HG03439 (cell line): Measurements from ENCODE around the gene NAA60.
A peak's percentile ranks its signal among the peaks of the same experiment; 100 is the strongest.

Experiments used
- ATAC-seq: cut with Tn5 transposase; IDR thresholded peaks from one replicate; pipeline ENCODE4 v1.9.1; 2021; ENCODE audit warnings: mild to moderate bottlenecking, moderate library complexity; ENCODE audit not compliant: unreplicated experiment

NAA60 gene

GRCh38 chr16:3443108-3444031 lies at the start of gene NAA60, which contains the start of gene ZNF597:
TSS of gene NAA60 (plus strand) at chr16:3443680. CDS start at chr16:3476228, 32,548 bp downstream.
TSS of gene ZNF597 (minus strand) at chr16:3443504. CDS start at chr16:3443153, 351 bp downstream.
- peak; percentile 78 for ATAC-seq

GRCh38 chr16:3400446-3400778 lies 43.1 kb upstream of the NAA60 start:
- ATAC-seq, result no peak

GRCh38 chr16:3400779-3401688 lies 42.4 kb upstream of the NAA60 start, which contains the start of the genes ZNF174 and ZSCAN32:
TSS of gene ZNF174 (plus strand) at chr16:3401215. CDS start at chr16:3402005, 790 bp downstream.
TSS of gene ZSCAN32 (minus strand) at chr16:3401004. CDS start at chr16:3397557, 3,447 bp downstream.
- peak; percentile 96 for ATAC-seq

GRCh38 chr16:3401719-3402397 lies 41.6 kb upstream of the NAA60 start:
- no peak for ATAC-seq

GRCh38 chr16:3408561-3409197 lies 34.8 kb upstream of the NAA60 start:
- ATAC-seq, result no peak

GRCh38 chr16:3413730-3414379 lies 29.6 kb upstream of the NAA60 start:
- no peak for ATAC-seq

- ATAC-seq, result no peak
These were observed 11.7 kb upstream of the NAA60 start for GRCh38 chr16:3431779-3432219.

- ATAC-seq, result no peak
These were observed 9.1 kb upstream of the NAA60 start for GRCh38 chr16:3434373-3434772.

- ATAC-seq, result no peak
These were observed 3.8 kb upstream of the NAA60 start for GRCh38 chr16:3439637-3440036.

GRCh38 chr16:3444032-3444388 lies 530 bp downstream of the NAA60 start:
- ATAC-seq, result no peak

GRCh38 chr16:3454093-3454492 lies 10.6 kb downstream of the NAA60 start:
- ATAC-seq, result no peak

- no peak for ATAC-seq
These were observed 11.2 kb downstream of the NAA60 start for GRCh38 chr16:3454631-3455147.

GRCh38 chr16:3457434-3458252 lies 14.2 kb downstream of the NAA60 start:
- ATAC-seq, result peak; percentile 84

- peak; percentile 22 for ATAC-seq
These were observed 14.9 kb downstream of the NAA60 start for GRCh38 chr16:3458278-3458851.

- no peak for ATAC-seq
These were observed 15.4 kb downstream of the NAA60 start for GRCh38 chr16:3458852-3459361.

GRCh38 chr16:3459401-3460090 lies 16.1 kb downstream of the NAA60 start:
- no peak for ATAC-seq

- ATAC-seq, result no peak
These were observed 16.6 kb downstream of the NAA60 start for GRCh38 chr16:3460121-3460520.

GRCh38 chr16:3460585-3460984 lies 17.1 kb downstream of the NAA60 start:
- ATAC-seq, result no peak
